HepG2 (cell line): Measurements from ENCODE around the gene ZIK1. TPM values are rescaled to one million over a fixed set of nuclear protein-coding genes. Genes with fewer than 3 reads are reported as not detected.
A peak's percentile ranks its signal among the peaks of the same experiment; 100 is the strongest.

ENCODE experiments used
- ATAC-seq: fragments of 200-7000 bp; cut with Tn5 transposase; 3 replicates; pipeline ENCODE4 v1.9.1; 2020; ENCODE audit warnings: mild to moderate bottlenecking, moderate library complexity
- BruUV-seq: library from RNA; stranded (reverse); fragments of 400-500 nt; replicated peaks from 2 replicates; lab custom pipeline; 2021; lab: Mats Ljungman, UMichigan
- CTCF ChIA-PET: fragments of 300-600 bp; formaldehyde crosslinking; extraction: SDS; loops from one replicate; lab custom pipeline; 2021; ENCODE audit warnings: low total read pairs, inconsistent platforms, low intra/inter-chr PET ratio; lab: Yijun Ruan, JAX
- POLR2A ChIA-PET: fragments of 350-600 bp; sonication (Branson Sonifier 250); formaldehyde crosslinking; loops from one replicate; lab custom pipeline; 2020; ENCODE audit warnings: antibody characterized with exemption, inconsistent platforms; lab: Yijun Ruan, JAX
- DNase-seq: peaks from one replicate; pipeline ENCODE4 v3.0.0-alpha.2; 2015; ENCODE audit warnings: low spot score
- FAIRE-seq: peaks from 3 replicates; lab custom pipeline; 2011; peaks lifted over from hg19 to GRCh38; lab: Jason Lieb, UNC
- H2AFZ ChIP-seq: one replicate; pipeline ENCODE4 v1.6.1; 2011; ENCODE audit warnings: low read length, inconsistent platforms
- H3K27ac ChIP-seq: fragments of 300-600 bp; 3 replicates; pipeline ENCODE4 v1.8.0; 2011; ENCODE audit warnings: mixed run types, mild to moderate bottlenecking, mixed read lengths, low read length, inconsistent platforms; ENCODE audit not compliant: insufficient read depth; ENCODE audit errors: extremely low read length
- H3K27me3 ChIP-seq, 2 experiments: fragments of 200-600 bp in 1 of 2; 2 replicates in 1 of 2; 3 replicates in 1 of 2; pipeline versions ENCODE4 v1.6.0 to v1.8.0; 2011; ENCODE audit warnings: low read length in 2 of 2, mild to moderate bottlenecking in 2 of 2, moderate library complexity in 2 of 2, inconsistent platforms in 1 of 2; ENCODE audit not compliant: insufficient read depth in 2 of 2, control insufficient read depth in 1 of 2
- H3K36me3 ChIP-seq, 2 experiments: fragments of 200-600 bp in 1 of 2; replicated peaks in 1 of 2; 2 replicates in 1 of 2; 3 replicates in 1 of 2; pipeline versions ENCODE4 v1.5.1 to v1.8.0; 2011; ENCODE audit warnings: low read length in 2 of 2, inconsistent platforms in 1 of 2; ENCODE audit not compliant: insufficient read depth in 2 of 2, control insufficient read depth in 1 of 2
- H3K4me1 ChIP-seq: 2 replicates; pipeline ENCODE4 v1.5.1; 2012; ENCODE audit warnings: low read length, inconsistent platforms; ENCODE audit not compliant: insufficient read depth
- H3K4me2 ChIP-seq: 2 replicates; pipeline ENCODE4 v1.6.0; 2011; ENCODE audit warnings: low read depth, low read length, inconsistent platforms
- H3K4me3 ChIP-seq, 3 experiments: fragments of 200-600 bp in 1 of 3; sonication (generic), shearing (Covaris generic) in 1 of 3; replicated peaks in 1 of 3; 2 replicates each; pipeline ENCODE4 v1.5.1; 2011 to 2016; ENCODE audit warnings: low read length in 3 of 3, inconsistent platforms in 2 of 3, low read depth in 2 of 3, mild to moderate bottlenecking in 2 of 3, control low read depth in 1 of 3, mixed read lengths in 1 of 3; ENCODE audit not compliant: insufficient read depth in 1 of 3
- H3K79me2 ChIP-seq: one replicate; pipeline ENCODE4 v1.6.1; 2011; ENCODE audit warnings: low read length, inconsistent platforms; ENCODE audit not compliant: insufficient read depth
- H3K9ac ChIP-seq: 2 replicates; pipeline ENCODE4 v1.6.0; 2011; ENCODE audit warnings: mild to moderate bottlenecking, low read depth, low read length, inconsistent platforms; ENCODE audit not compliant: insufficient read depth
- H3K9me3 ChIP-seq: 2 replicates; pipeline ENCODE4 v1.5.1; 2012; ENCODE audit warnings: mild to moderate bottlenecking, low read length
- H4K20me1 ChIP-seq: 2 replicates; pipeline ENCODE4 v1.6.0; 2011; ENCODE audit warnings: inconsistent platforms, mild to moderate bottlenecking, low read length, moderate library complexity; ENCODE audit not compliant: insufficient read depth
- DR1 ChIP-seq: sonication (generic); formaldehyde crosslinking; IDR thresholded peaks from 2 replicates; pipeline ENCODE4 v1.8.0; 2021; ENCODE audit warnings: mild to moderate bottlenecking, missing genetic modification reagents, inconsistent platforms
- KLF11 ChIP-seq: IDR thresholded peaks from 2 replicates; pipeline ENCODE4 v1.6.1; 2016; ENCODE audit warnings: missing compliant biosample characterization
- KLF9 ChIP-seq: IDR thresholded peaks from 2 replicates; pipeline ENCODE4 v1.6.1; 2016; ENCODE audit warnings: low read depth
- NCOA2 ChIP-seq: sonication (generic); formaldehyde crosslinking; IDR thresholded peaks from 2 replicates; pipeline ENCODE4 v1.8.0; 2022; ENCODE audit warnings: inconsistent platforms
- NFIB ChIP-seq: sonication (generic); formaldehyde crosslinking; IDR thresholded peaks from 2 replicates; pipeline ENCODE4 v1.9.0; 2021; ENCODE audit warnings: missing genetic modification reagents, mild to moderate bottlenecking, borderline replicate concordance
- TOE1 ChIP-seq: sonication (generic); formaldehyde crosslinking; IDR thresholded peaks from 2 replicates; pipeline ENCODE4 v1.4.0; 2020; ENCODE audit warnings: mild to moderate bottlenecking, missing genetic modification reagents
- ZBTB37 ChIP-seq: sonication (generic); formaldehyde crosslinking; IDR thresholded peaks from 2 replicates; pipeline ENCODE4 v1.4.0; 2020; ENCODE audit warnings: mild to moderate bottlenecking, missing genetic modification reagents
- ZMAT5 ChIP-seq: sonication (generic); formaldehyde crosslinking; IDR thresholded peaks from 2 replicates; pipeline ENCODE4 v1.5.0; 2020; ENCODE audit warnings: mild to moderate bottlenecking, low read depth, missing genetic modification reagents, borderline replicate concordance
- ZNF280B ChIP-seq: sonication (generic); formaldehyde crosslinking; IDR thresholded peaks from 2 replicates; pipeline ENCODE4 v1.5.0; 2020; ENCODE audit warnings: missing genetic modification reagents, mild to moderate bottlenecking, borderline replicate concordance
- ZNF800 ChIP-seq: sonication (generic); formaldehyde crosslinking; IDR thresholded peaks from 2 replicates; pipeline ENCODE4 v1.4.0; 2020; ENCODE audit warnings: missing genetic modification reagents
- ZSCAN20 ChIP-seq: sonication (generic); formaldehyde crosslinking; IDR thresholded peaks from 2 replicates; pipeline ENCODE4 v1.4.0; 2020; ENCODE audit warnings: missing genetic modification reagents, mild to moderate bottlenecking, borderline replicate concordance
- ZXDC ChIP-seq: sonication (generic); formaldehyde crosslinking; IDR thresholded peaks from 2 replicates; pipeline ENCODE4 v1.5.0; 2020; ENCODE audit warnings: mild to moderate bottlenecking, missing genetic modification reagents
- WGBS: methylation state at CpG from one replicate; pipeline ENCODE4 v1.1.6; 2017; ENCODE audit warnings: low lambda C conversion rate; 5-methylcytosine and 5-hydroxymethylcytosine counted together
- in situ Hi-C: cut with HindIII; loops from 2 replicates; pipeline ENCODE4 v1.10.0; 2017; ENCODE audit warnings: low pct_unique_long_range_greater_than_20kb; ENCODE audit not compliant: extremely low pct_ligation_motif_present
- intact Hi-C: fragments of 100-400 bp; cut with micrococcal nuclease; formaldehyde crosslinking; loops from one replicate; pipeline ENCODE4 v1.10.0; 2022; ENCODE audit not compliant: unreplicated experiment
- polyA plus RNA-seq, 8 experiments: library from polyadenylated mRNA; depleted of rRNA in 3 of 8; stranded (reverse) in 7 of 8; unstranded in 1 of 8; fragments of >200 nt; fragmentation: Illumina TruSeq in 4 of 8; extraction: Trizol in 4 of 8; gene quantifications; 2 replicates each; pipeline versions ENCODE4 v1.2.1 to v1.2.3, GENCODE V29; 2011 to 2016; ENCODE audit warnings: low read depth in 4 of 8, missing spikeins in 1 of 8, mixed read lengths in 1 of 8; ENCODE audit not compliant: insufficient read depth in 1 of 8
- total RNA-seq, 5 experiments: library from RNA; depleted of rRNA; stranded (reverse); fragments of >200 nt; fragmentation: Illumina TruSeq; extraction: Trizol; gene quantifications; 2 replicates each; pipeline ENCODE4 v1.2.3, GENCODE V29; 2016; ENCODE audit warnings: low read depth in 1 of 5

The ZIK1 gene
- total and polyA plus RNA-seq, 2 of the 13 experiments (the other 11 are each of a cell fraction or from before 2014, with no cell fraction given) = 2.1 to 7.2 TPM

GRCh38 chr19:57552432-57552831 is 31.5 kb upstream of the ZIK1 start:
- in situ Hi-C loops = no loop called here
- intact Hi-C loops = no loop called here
- CTCF ChIA-PET = no interaction called here

GRCh38 chr19:57557659-57558058 is 26.3 kb upstream of the ZIK1 start:
- peaks cover 24% of the 10 kb centered on the region for H3K9me3 ChIP-seq
- H4K20me1 ChIP-seq = no peaks in the 10 kb centered on the region
- DNase-seq (no peak), ATAC-seq (no peak), FAIRE-seq (no peak)
- peaks cover 29% of the 10 kb centered on the region for H3K4me1 ChIP-seq
- intact Hi-C loops (no loop called here), in situ Hi-C loops (no loop called here)
- peak overlapping the region; percentile 85; the same call in 1 of the 2 replicates for H3K9ac ChIP-seq
- H3K4me2 ChIP-seq = peak overlapping the region; percentile 91
- peaks cover 23% of the 10 kb centered on the region for H3K79me2 ChIP-seq
- 89% methylated on average over 5 of the region's 5 CpGs for WGBS
- H3K27ac ChIP-seq = no peak overlapping the region
- no peak overlapping the region for H2AFZ ChIP-seq
- H3K36me3 ChIP-seq = peaks cover 10 to 35% of the 10 kb centered on the region in 2 experiments
- BruUV-seq = no TSS peak
- H3K27me3 ChIP-seq = no peaks in the 10 kb centered on the region; a peak in 1 of 5 replicates
- peak overlapping the region in 1 of 3 experiments; percentile 99; a peak in 1 of 6 replicates for H3K4me3 ChIP-seq
- CTCF ChIA-PET = no interaction called here
- POLR2A ChIA-PET = no interaction called here
- no peak for TF ChIP-seq DR1 (CRISPR knock-in tag)
- no peak for TF ChIP-seq ZSCAN20 (CRISPR knock-in tag)
- no peak for TF ChIP-seq ZNF800 (CRISPR knock-in tag)
- TF ChIP-seq ZXDC (CRISPR knock-in tag) = no peak
- TF ChIP-seq ZBTB37 (CRISPR knock-in tag) = no peak
- TF ChIP-seq ZMAT5 = no peak
- no peak for TF ChIP-seq ZNF280B (CRISPR knock-in tag)
- no peak for TF ChIP-seq NCOA2 (CRISPR knock-in tag)

More at GRCh38 chr19:57552432-57552831, 31.5 kb upstream of the ZIK1 start:
- no peak overlapping the region for H3K9ac ChIP-seq
- WGBS = 96% methylated on average over 2 of the region's 2 CpGs
- H3K79me2 ChIP-seq = peaks cover 6% of the 10 kb centered on the region
- no TSS peak for BruUV-seq
- H3K4me2 ChIP-seq = no peak overlapping the region
- POLR2A ChIA-PET = no interaction called here
- peaks cover 15% of the 10 kb centered on the region for H3K4me1 ChIP-seq
- H3K27ac ChIP-seq = no peak overlapping the region
- no peaks in the 10 kb centered on the region for H3K27me3 ChIP-seq
- no peak for DNase-seq
- no peaks in the 10 kb centered on the region for H4K20me1 ChIP-seq
- H3K36me3 ChIP-seq = peaks cover 31 to 85% of the 10 kb centered on the region in 2 experiments
- H3K9me3 ChIP-seq = peaks cover 9% of the 10 kb centered on the region
- no peak for FAIRE-seq
- H3K4me3 ChIP-seq = no peak overlapping the region
- H2AFZ ChIP-seq = no peak overlapping the region
- TF ChIP-seq NFIB (CRISPR knock-in tag) (no peak), KLF11 (CRISPR knock-in tag) (no peak), KLF9 (CRISPR knock-in tag) (no peak), TOE1 (CRISPR knock-in tag) (no peak)
- no peak for ATAC-seq
